Keratinocyte (primary cell): ENCODE measurements around the gene GTF2A1L. TPM values are rescaled to one million over a fixed set of nuclear protein-coding genes. Genes with fewer than 3 reads are reported as not detected.
"Not testable (repeated sequence)": the region's sequence is repeated elsewhere in the genome, so short reads cannot be mapped to it uniquely, and the experiment has no call there.

Experiments
- DNase-seq: peaks from one replicate; pipeline ENCODE4 v3.0.0-alpha.2; 2011; ENCODE audit warnings: low read depth, missing footprints, low spot score
- FAIRE-seq: peaks from 2 replicates; lab custom pipeline; 2011; peaks lifted over from hg19 to GRCh38; lab: Jason Lieb, UNC
- H2AFZ ChIP-seq: 2 replicates; pipeline ENCODE4 v1.6.0; 2012; ENCODE audit warnings: low read length, control low read depth, inconsistent platforms; ENCODE audit not compliant: control insufficient read depth
- H3K27ac ChIP-seq: 2 replicates; pipeline ENCODE4 v1.5.1; 2011; ENCODE audit warnings: low read length; ENCODE audit not compliant: control insufficient read depth, insufficient read depth
- H3K27me3 ChIP-seq: 3 replicates; pipeline ENCODE4 v1.6.0; 2011; ENCODE audit warnings: low read length; ENCODE audit not compliant: control insufficient read depth, insufficient read depth; ENCODE audit errors: extremely low read depth
- H3K36me3 ChIP-seq, 2 experiments: 2 replicates in 1 of 2; 3 replicates in 1 of 2; pipeline ENCODE4 v1.5.1; 2011; ENCODE audit warnings: low read length in 2 of 2, mild to moderate bottlenecking in 1 of 2; ENCODE audit not compliant: control insufficient read depth in 2 of 2, insufficient read depth in 2 of 2; ENCODE audit errors: extremely low read depth in 1 of 2
- H3K4me1 ChIP-seq: 3 replicates; pipeline ENCODE4 v1.5.1; 2011; ENCODE audit warnings: low read length; ENCODE audit not compliant: control insufficient read depth, insufficient read depth; ENCODE audit errors: extremely low read depth
- H3K4me2 ChIP-seq: 3 replicates; pipeline ENCODE4 v1.6.0; 2011; ENCODE audit warnings: low read depth, low read length; ENCODE audit not compliant: control insufficient read depth, insufficient read depth; ENCODE audit errors: extremely low read depth
- H3K4me3 ChIP-seq, 3 experiments: fragments of 200-600 bp in 1 of 3; sonication (generic) in 1 of 3; 2 replicates in 2 of 3; 3 replicates in 1 of 3; pipeline ENCODE4 v1.5.1; 2011 to 2016; ENCODE audit warnings: low read length in 3 of 3, mild to moderate bottlenecking in 3 of 3, control low read depth in 2 of 3, inconsistent platforms in 1 of 3, low read depth in 1 of 3, mixed read lengths in 1 of 3, mixed run types in 1 of 3, moderate library complexity in 1 of 3; ENCODE audit not compliant: control insufficient read depth in 2 of 3, insufficient read depth in 2 of 3; ENCODE audit errors: extremely low read depth in 1 of 3
- H3K79me2 ChIP-seq: 2 replicates; pipeline ENCODE4 v1.6.0; 2012; ENCODE audit warnings: low read length; ENCODE audit not compliant: control insufficient read depth, insufficient read depth
- H3K9ac ChIP-seq: 3 replicates; pipeline ENCODE4 v1.6.0; 2011; ENCODE audit warnings: low read length; ENCODE audit not compliant: control insufficient read depth, insufficient read depth; ENCODE audit errors: extremely low read depth
- H3K9me1 ChIP-seq: 3 replicates; pipeline ENCODE4 v1.6.0; 2011; ENCODE audit warnings: low read length; ENCODE audit not compliant: control insufficient read depth, insufficient read depth; ENCODE audit errors: extremely low read depth
- H3K9me3 ChIP-seq: 2 replicates; pipeline ENCODE4 v1.5.1; 2012; ENCODE audit warnings: low read depth, low read length; ENCODE audit not compliant: control insufficient read depth
- H4K20me1 ChIP-seq: 3 replicates; pipeline ENCODE4 v1.6.0; 2011; ENCODE audit warnings: low read length; ENCODE audit not compliant: control insufficient read depth, insufficient read depth; ENCODE audit errors: extremely low read depth
- EZH2 ChIP-seq: IDR thresholded peaks from one replicate; pipeline ENCODE4 v1.6.1; 2012; ENCODE audit warnings: inconsistent platforms, mild to moderate bottlenecking, low read length, moderate library complexity
- dilution Hi-C: fragments of 300-500 bp; cut with MboI; formaldehyde crosslinking; loops from one replicate; pipeline ENCODE4 v1.7.0; 2020; ENCODE audit warnings: low sequenced_read_pairs; ENCODE audit not compliant: extremely low pct_ligation_motif_present
- polyA plus RNA-seq, 5 experiments: library from polyadenylated mRNA; depleted of rRNA in 3 of 5; stranded (reverse) in 3 of 5; stranded (forward) in 1 of 5; unstranded in 1 of 5; fragments of >200 nt; gene quantifications; 1 replicate in 1 of 5; 2 replicates in 3 of 5; 3 replicates in 1 of 5; pipeline versions ENCODE4 v1.2.1 to v1.2.3, GENCODE V29; 2011 to 2012; ENCODE audit warnings: missing spikeins in 2 of 5, low read depth in 1 of 5, low replicate concordance in 1 of 5
- TF ChIP-seq, protein P1 (sequence below), 3 experiments: IDR thresholded peaks in 1 of 3; conservative IDR thresholded peaks in 1 of 3; optimal IDR thresholded peaks in 1 of 3; 2 replicates in 2 of 3; 3 replicates in 1 of 3; pipeline versions ENCODE3 to v1.5.1; 2011; ENCODE audit warnings: low read length in 3 of 3, mild to moderate bottlenecking in 3 of 3, moderate library complexity in 2 of 3, control low read depth in 1 of 3, inconsistent platforms in 1 of 3; ENCODE audit not compliant: insufficient read depth in 2 of 3; ENCODE audit errors: extremely low read depth in 1 of 3

The GTF2A1L gene
- polyA plus RNA-seq, 1 donor (not counting 4 experiments of a cell fraction or from before 2014, with no cell fraction given), result not detected

DNA sequence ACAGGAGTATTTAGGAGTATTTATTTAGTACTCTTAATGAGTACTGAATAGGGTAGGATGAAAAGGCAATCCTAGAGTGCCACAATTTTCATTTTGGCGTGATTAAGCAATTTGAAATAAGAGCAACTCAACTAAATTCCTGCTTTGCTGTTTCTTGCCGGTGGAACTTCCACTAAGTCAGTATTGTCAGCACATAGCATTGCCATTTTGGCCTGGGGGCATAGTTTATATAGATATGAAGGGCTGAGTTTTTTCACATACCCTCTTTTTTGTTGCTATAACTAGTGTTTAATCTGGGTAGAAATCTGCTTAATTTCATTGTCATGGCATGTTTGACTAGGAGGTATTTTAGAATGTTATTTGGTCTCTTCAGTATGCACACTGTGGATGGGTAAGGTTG, 1.9 kb downstream of the GTF2A1L start:
- no peaks in the 10 kb centered on the region for H3K36me3 ChIP-seq
- no peaks in the 10 kb centered on the region for H3K4me1 ChIP-seq
- no peak for FAIRE-seq
- no peak overlapping the region for H3K9ac ChIP-seq
- DNase-seq, result no peak
- no peak overlapping the region for H2AFZ ChIP-seq
- dilution Hi-C loops, result no loop called here
- H4K20me1 ChIP-seq, result no peaks in the 10 kb centered on the region
- no peak overlapping the region for H3K27ac ChIP-seq
- no peaks in the 10 kb centered on the region for H3K9me1 ChIP-seq
- no peaks in the 10 kb centered on the region for H3K9me3 ChIP-seq
- H3K27me3 ChIP-seq, result no peaks in the 10 kb centered on the region
- H3K79me2 ChIP-seq, result no peaks in the 10 kb centered on the region
- H3K4me2 ChIP-seq, result no peak overlapping the region
- TF ChIP-seq, protein P1, sequence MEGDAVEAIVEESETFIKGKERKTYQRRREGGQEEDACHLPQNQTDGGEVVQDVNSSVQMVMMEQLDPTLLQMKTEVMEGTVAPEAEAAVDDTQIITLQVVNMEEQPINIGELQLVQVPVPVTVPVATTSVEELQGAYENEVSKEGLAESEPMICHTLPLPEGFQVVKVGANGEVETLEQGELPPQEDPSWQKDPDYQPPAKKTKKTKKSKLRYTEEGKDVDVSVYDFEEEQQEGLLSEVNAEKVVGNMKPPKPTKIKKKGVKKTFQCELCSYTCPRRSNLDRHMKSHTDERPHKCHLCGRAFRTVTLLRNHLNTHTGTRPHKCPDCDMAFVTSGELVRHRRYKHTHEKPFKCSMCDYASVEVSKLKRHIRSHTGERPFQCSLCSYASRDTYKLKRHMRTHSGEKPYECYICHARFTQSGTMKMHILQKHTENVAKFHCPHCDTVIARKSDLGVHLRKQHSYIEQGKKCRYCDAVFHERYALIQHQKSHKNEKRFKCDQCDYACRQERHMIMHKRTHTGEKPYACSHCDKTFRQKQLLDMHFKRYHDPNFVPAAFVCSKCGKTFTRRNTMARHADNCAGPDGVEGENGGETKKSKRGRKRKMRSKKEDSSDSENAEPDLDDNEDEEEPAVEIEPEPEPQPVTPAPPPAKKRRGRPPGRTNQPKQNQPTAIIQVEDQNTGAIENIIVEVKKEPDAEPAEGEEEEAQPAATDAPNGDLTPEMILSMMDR (optimal IDR thresholded peaks at IDR 0.05 in 1 of 3, IDR thresholded peaks at IDR 0.05 in 1 of 3, conservative IDR thresholded peaks at IDR 0.05 in 1 of 3; ENCODE audit: extremely low read depth in 1 of 3, insufficient read depth in 2 of 3, low read length in 3 of 3), result no peak
- TF ChIP-seq EZH2, result no peak
- no peak overlapping the region for H3K4me3 ChIP-seq

DNA sequence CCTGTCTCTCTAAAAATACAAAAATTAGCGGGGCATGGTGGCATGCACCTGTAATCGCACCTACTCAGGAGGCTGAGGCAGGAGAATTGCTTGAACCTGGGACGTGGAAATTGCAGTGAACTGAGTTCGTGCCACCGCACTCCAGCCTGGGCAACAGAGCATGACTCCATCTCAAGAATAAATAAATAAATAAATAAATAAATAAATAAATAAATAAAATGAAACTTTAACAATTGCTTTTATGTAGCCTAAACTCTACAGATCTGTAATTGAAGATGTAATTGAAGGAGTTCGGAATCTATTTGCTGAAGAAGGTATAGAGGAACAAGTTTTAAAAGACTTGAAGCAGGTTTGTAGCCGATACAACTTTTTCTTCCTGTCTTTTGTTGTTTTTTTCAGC, 2.9 kb downstream of the GTF2A1L start:
- no peak overlapping the region for H3K4me3 ChIP-seq
- no peak for DNase-seq
- H3K79me2 ChIP-seq, result no peaks in the 10 kb centered on the region
- H3K36me3 ChIP-seq, result no peaks in the 10 kb centered on the region
- no peaks in the 10 kb centered on the region for H4K20me1 ChIP-seq
- no peak overlapping the region for H3K27ac ChIP-seq
- H3K9me3 ChIP-seq, result no peaks in the 10 kb centered on the region
- H3K9me1 ChIP-seq, result no peaks in the 10 kb centered on the region
- no peaks in the 10 kb centered on the region for H3K27me3 ChIP-seq
- no peak overlapping the region for H2AFZ ChIP-seq
- no peak overlapping the region for H3K9ac ChIP-seq
- TF ChIP-seq, protein P1 (optimal IDR thresholded peaks at IDR 0.05 in 1 of 3, IDR thresholded peaks at IDR 0.05 in 1 of 3, conservative IDR thresholded peaks at IDR 0.05 in 1 of 3; ENCODE audit: extremely low read depth in 1 of 3, insufficient read depth in 2 of 3, low read length in 3 of 3), result no peak
- TF ChIP-seq EZH2, result no peak
- no peak overlapping the region for H3K4me2 ChIP-seq
- no peak for FAIRE-seq
- no peaks in the 10 kb centered on the region for H3K4me1 ChIP-seq
- dilution Hi-C loops, result no loop called here

DNA sequence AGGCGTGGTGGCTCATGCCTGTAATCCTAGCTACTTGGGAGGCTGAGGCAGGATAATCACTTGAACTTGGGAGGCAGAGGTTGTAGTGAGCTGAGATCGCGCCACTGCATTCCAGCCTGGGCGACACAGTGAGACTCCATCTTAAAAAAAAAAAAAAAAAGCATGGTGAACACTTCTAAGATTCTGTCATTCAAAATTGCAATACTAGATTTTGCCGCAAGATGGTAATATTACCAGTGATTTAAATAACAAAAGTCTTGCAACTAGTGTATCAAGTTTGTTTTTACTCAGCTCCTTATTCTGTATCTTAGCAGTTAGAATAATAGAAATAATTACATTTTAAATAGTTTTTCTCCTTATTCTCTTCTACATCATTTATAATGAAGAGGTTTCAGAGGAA, 5.0 kb downstream of the GTF2A1L start:
- H3K9me1 ChIP-seq, H3K27me3 ChIP-seq, H3K9ac ChIP-seq, H2AFZ ChIP-seq, dilution Hi-C loops, H3K79me2 ChIP-seq, DNase-seq, H3K36me3 ChIP-seq, H3K4me3 ChIP-seq, H3K27ac ChIP-seq, H4K20me1 ChIP-seq, H3K4me1 ChIP-seq, FAIRE-seq, H3K9me3 ChIP-seq, H3K4me2 ChIP-seq: not testable (repeated sequence)
